ENCODE measurements around the gene PIGR.

DNA sequence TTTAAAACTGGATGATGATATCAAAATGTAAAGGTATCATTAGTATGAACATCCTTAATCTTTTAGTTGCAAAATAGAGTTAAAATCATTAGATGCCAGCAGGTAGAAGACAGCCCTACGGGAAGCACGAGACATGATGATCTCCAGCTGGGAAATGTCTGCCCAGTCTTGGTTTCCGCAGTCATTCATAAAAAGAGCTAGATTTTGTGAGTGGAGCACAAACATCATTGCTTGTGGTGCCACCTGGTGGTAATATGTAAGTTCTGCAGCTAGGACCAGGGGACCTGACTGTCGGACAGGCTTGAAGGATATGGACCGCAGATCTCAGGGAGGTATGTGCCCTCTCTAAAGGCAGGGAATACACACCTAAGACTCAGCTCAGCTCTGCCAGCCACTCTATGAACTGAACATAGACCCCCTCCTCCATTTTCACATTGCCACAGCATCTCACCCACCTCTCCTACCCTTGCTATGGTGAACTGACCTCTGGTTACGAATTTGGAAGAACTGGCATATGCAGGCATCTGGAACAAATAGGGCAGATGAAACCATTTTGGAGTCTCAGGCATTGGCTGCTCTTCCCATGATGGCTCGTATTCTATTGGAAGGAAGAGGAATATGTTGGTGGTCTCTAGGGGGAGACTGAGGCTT lies 33.7 kb downstream of the PIGR start:
- TF ChIP-seq TAF1 (IDR thresholded peaks at IDR 0.05; ENCODE audit: borderline replicate concordance, low read depth, low read length) (no peak), POLR2AphosphoS5 (IDR thresholded peaks at IDR 0.05; ENCODE audit: low read depth, low read length) (no peak), POLR2A (IDR thresholded peaks at IDR 0.05; ENCODE audit: low read depth, low read length) (no peak)
